ENCODE measurements around the gene TESMIN.

The TESMIN gene

GRCh38 chr11:68735646-68736045 lies 15.7 kb downstream of the TESMIN start:
- H3K27me3 ChIP-seq (ENCODE audit: control insufficient read depth in 1 of 2, insufficient read depth in 2 of 2, low read length in 2 of 2) = no peaks in the 10 kb centered on the region
- no peak overlapping the region for H3K9ac ChIP-seq (ENCODE audit: low read length)
- no peak overlapping the region for H3K27ac ChIP-seq (ENCODE audit: low read depth, low read length)
- H3K9me3 ChIP-seq (ENCODE audit: low read length) = no peaks in the 10 kb centered on the region
- H3K36me3 ChIP-seq (ENCODE audit: insufficient read depth, low read length) = no peaks in the 10 kb centered on the region
- no peak overlapping the region for H3K4me3 ChIP-seq (ENCODE audit: low read depth in 1 of 2, low read length in 2 of 2)
- no peaks in the 10 kb centered on the region for H3K4me1 ChIP-seq (ENCODE audit: insufficient read depth, low read length)

GRCh38 chr11:68735125-68735524 lies 16.2 kb downstream of the TESMIN start:
- Histone ChIP-seq H3K4me3 (ENCODE audit: low read depth in 1 of 2, low read length in 2 of 2) (no peak overlapping the region), H3K36me3 (ENCODE audit: insufficient read depth, low read length) (no peaks in the 10 kb centered on the region), H3K27ac (ENCODE audit: low read depth, low read length) (no peak overlapping the region), H3K9me3 (ENCODE audit: low read length) (no peaks in the 10 kb centered on the region), H3K4me1 (ENCODE audit: insufficient read depth, low read length) (no peaks in the 10 kb centered on the region), H3K9ac (ENCODE audit: low read length) (no peak overlapping the region), H3K27me3 (ENCODE audit: control insufficient read depth in 1 of 2, insufficient read depth in 2 of 2, low read length in 2 of 2) (no peaks in the 10 kb centered on the region)

DNA sequence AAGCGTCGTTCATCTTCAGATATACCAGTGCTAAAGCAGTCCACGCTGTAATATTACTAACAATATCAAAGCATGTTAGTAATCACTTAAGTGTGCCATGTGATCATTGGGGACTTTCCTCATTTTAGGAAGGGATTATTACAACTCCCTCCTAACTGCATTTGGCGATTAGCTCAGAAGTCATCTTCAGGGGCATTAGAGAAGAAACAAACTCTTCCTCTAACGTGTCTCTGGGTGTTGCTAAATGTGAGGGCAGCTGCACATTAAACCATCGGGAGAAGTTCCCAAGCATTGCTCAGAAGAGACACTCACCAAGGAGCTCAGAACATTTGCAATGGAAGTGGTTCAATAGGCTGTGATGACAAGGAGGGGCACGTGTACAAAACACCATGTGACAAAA lies 17.2 kb downstream of the TESMIN start:
- Histone ChIP-seq H3K9me3 (ENCODE audit: low read length) (no peaks in the 10 kb centered on the region), H3K27ac (ENCODE audit: low read depth, low read length) (no peak overlapping the region), H3K36me3 (ENCODE audit: insufficient read depth, low read length) (no peaks in the 10 kb centered on the region), H3K4me3 (ENCODE audit: low read depth in 1 of 2, low read length in 2 of 2) (no peak overlapping the region), H3K9ac (ENCODE audit: low read length) (no peak overlapping the region), H3K4me1 (ENCODE audit: insufficient read depth, low read length) (no peaks in the 10 kb centered on the region), H3K27me3 (ENCODE audit: control insufficient read depth in 1 of 2, insufficient read depth in 2 of 2, low read length in 2 of 2) (no peaks in the 10 kb centered on the region)

GRCh38 chr11:68727783-68728182 lies 23.5 kb downstream of the TESMIN start:
- H3K4me3 ChIP-seq (ENCODE audit: low read depth in 1 of 2, low read length in 2 of 2) = no peak overlapping the region
- H3K9ac ChIP-seq (ENCODE audit: low read length) = no peak overlapping the region
- H3K4me1 ChIP-seq (ENCODE audit: insufficient read depth, low read length) = no peaks in the 10 kb centered on the region
- H3K27me3 ChIP-seq (ENCODE audit: control insufficient read depth in 1 of 2, insufficient read depth in 2 of 2, low read length in 2 of 2) = no peaks in the 10 kb centered on the region
- H3K36me3 ChIP-seq (ENCODE audit: insufficient read depth, low read length) = no peaks in the 10 kb centered on the region
- H3K9me3 ChIP-seq (ENCODE audit: low read length) = no peaks in the 10 kb centered on the region
- no peak overlapping the region for H3K27ac ChIP-seq (ENCODE audit: low read depth, low read length)

GRCh38 chr11:68724293-68724692 lies 27.0 kb downstream of the TESMIN start:
- Histone ChIP-seq H3K36me3 (ENCODE audit: insufficient read depth, low read length) (no peaks in the 10 kb centered on the region), H3K4me3 (ENCODE audit: low read depth in 1 of 2, low read length in 2 of 2) (no peak overlapping the region), H3K27ac (ENCODE audit: low read depth, low read length) (no peak overlapping the region), H3K9ac (ENCODE audit: low read length) (no peak overlapping the region), H3K4me1 (ENCODE audit: insufficient read depth, low read length) (no peaks in the 10 kb centered on the region), H3K27me3 (ENCODE audit: control insufficient read depth in 1 of 2, insufficient read depth in 2 of 2, low read length in 2 of 2) (no peaks in the 10 kb centered on the region), H3K9me3 (ENCODE audit: low read length) (no peaks in the 10 kb centered on the region)

- no peaks in the 10 kb centered on the region for H3K27me3 ChIP-seq (ENCODE audit: control insufficient read depth in 1 of 2, insufficient read depth in 2 of 2, low read length in 2 of 2)
Measured at GRCh38 chr11:68722143-68722542, 29.2 kb downstream of the TESMIN start.

DNA sequence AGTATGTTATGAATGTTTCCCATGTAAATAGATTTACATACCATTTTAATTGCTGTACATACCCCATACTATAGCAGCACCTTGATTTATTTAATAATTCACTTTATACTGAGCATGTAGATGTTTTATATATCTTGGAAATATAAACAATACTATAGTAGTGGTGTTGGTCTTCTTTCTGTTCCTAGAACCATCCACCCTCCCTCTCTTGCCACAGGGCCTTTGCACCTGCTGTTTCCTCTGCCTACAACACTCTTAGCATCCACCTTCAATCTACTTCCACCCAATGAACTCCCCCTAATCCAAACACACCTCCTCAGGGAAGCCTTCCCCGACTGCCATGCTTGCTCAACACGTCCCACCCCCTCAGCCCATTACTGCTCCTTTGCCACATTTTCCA lies 30.2 kb downstream of the TESMIN start:
- no peaks in the 10 kb centered on the region for H3K27me3 ChIP-seq (ENCODE audit: control insufficient read depth in 1 of 2, insufficient read depth in 2 of 2, low read length in 2 of 2)
- no peaks in the 10 kb centered on the region for H3K36me3 ChIP-seq (ENCODE audit: insufficient read depth, low read length)
- H3K4me1 ChIP-seq (ENCODE audit: insufficient read depth, low read length) = no peaks in the 10 kb centered on the region
- no peak overlapping the region for H3K9ac ChIP-seq (ENCODE audit: low read length)
- no peak overlapping the region for H3K27ac ChIP-seq (ENCODE audit: low read depth, low read length)
- H3K9me3 ChIP-seq (ENCODE audit: low read length) = no peaks in the 10 kb centered on the region
- no peak overlapping the region for H3K4me3 ChIP-seq (ENCODE audit: low read depth in 1 of 2, low read length in 2 of 2)

More at GRCh38 chr11:68722143-68722542, 29.2 kb downstream of the TESMIN start:
- H3K9me3 ChIP-seq (ENCODE audit: low read length) = no peaks in the 10 kb centered on the region
- no peaks in the 10 kb centered on the region for H3K4me1 ChIP-seq (ENCODE audit: insufficient read depth, low read length)
- no peak overlapping the region for H3K9ac ChIP-seq (ENCODE audit: low read length)
- H3K36me3 ChIP-seq (ENCODE audit: insufficient read depth, low read length) = no peaks in the 10 kb centered on the region
- H3K4me3 ChIP-seq (ENCODE audit: low read depth in 1 of 2, low read length in 2 of 2) = no peak overlapping the region
- H3K27ac ChIP-seq (ENCODE audit: low read depth, low read length) = no peak overlapping the region

- H3K4me1 ChIP-seq (ENCODE audit: insufficient read depth, low read length) = no peaks in the 10 kb centered on the region
- H3K36me3 ChIP-seq (ENCODE audit: insufficient read depth, low read length) = no peaks in the 10 kb centered on the region
- H3K4me3 ChIP-seq (ENCODE audit: low read depth in 1 of 2, low read length in 2 of 2) = no peak overlapping the region
- no peaks in the 10 kb centered on the region for H3K9me3 ChIP-seq (ENCODE audit: low read length)
- H3K27ac ChIP-seq (ENCODE audit: low read depth, low read length) = no peak overlapping the region
- peaks cover 0 to 5% of the 10 kb centered on the region in 2 donors for H3K27me3 ChIP-seq (ENCODE audit: control insufficient read depth in 1 of 2, insufficient read depth in 2 of 2, low read length in 2 of 2)
- no peak overlapping the region for H3K9ac ChIP-seq (ENCODE audit: low read length)
Measured at GRCh38 chr11:68715456-68716122, 35.7 kb downstream of the TESMIN start.

GRCh38 chr11:68714060-68714856 lies 37.1 kb downstream of the TESMIN start:
- H3K4me3 ChIP-seq (ENCODE audit: low read depth in 1 of 2, low read length in 2 of 2) = no peak overlapping the region
- H3K4me1 ChIP-seq (ENCODE audit: insufficient read depth, low read length) = no peaks in the 10 kb centered on the region
- no peaks in the 10 kb centered on the region for H3K36me3 ChIP-seq (ENCODE audit: insufficient read depth, low read length)
- peaks cover 0 to 5% of the 10 kb centered on the region in 2 donors for H3K27me3 ChIP-seq (ENCODE audit: control insufficient read depth in 1 of 2, insufficient read depth in 2 of 2, low read length in 2 of 2)
- no peaks in the 10 kb centered on the region for H3K9me3 ChIP-seq (ENCODE audit: low read length)
- H3K9ac ChIP-seq (ENCODE audit: low read length) = no peak overlapping the region
- no peak overlapping the region for H3K27ac ChIP-seq (ENCODE audit: low read depth, low read length)

- Histone ChIP-seq H3K4me1 (ENCODE audit: insufficient read depth, low read length) (no peaks in the 10 kb centered on the region), H3K4me3 (ENCODE audit: low read depth in 1 of 2, low read length in 2 of 2) (no peak overlapping the region), H3K9ac (ENCODE audit: low read length) (no peak overlapping the region)
Measured at GRCh38 chr11:68711114-68711513, 40.2 kb downstream of the TESMIN start.

DNA sequence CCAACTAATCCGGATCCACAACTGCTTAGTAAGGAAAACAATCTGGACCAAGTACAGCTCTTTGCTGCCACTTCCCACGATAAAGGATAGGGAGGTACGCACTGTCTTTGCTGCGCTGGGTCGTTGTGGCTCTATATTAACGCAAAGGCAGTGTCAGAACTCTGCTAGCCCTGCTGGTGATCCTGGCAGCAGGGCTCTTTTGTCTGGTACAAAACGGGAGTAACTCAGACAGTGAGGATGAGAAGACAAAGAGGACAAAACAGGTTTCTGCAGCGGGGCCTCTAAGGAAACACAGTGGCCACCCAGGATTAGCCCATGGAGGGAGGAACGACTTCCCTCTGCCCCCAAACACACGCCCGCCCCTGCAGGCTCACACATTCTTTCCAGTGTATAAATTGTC lies 40.9 kb downstream of the TESMIN start:
- H3K27ac ChIP-seq (ENCODE audit: low read depth, low read length) = no peak overlapping the region

More at GRCh38 chr11:68711114-68711513, 40.2 kb downstream of the TESMIN start:
- Histone ChIP-seq H3K9me3 (ENCODE audit: low read length) (no peaks in the 10 kb centered on the region), H3K27me3 (ENCODE audit: control insufficient read depth in 1 of 2, insufficient read depth in 2 of 2, low read length in 2 of 2) (peaks cover 0 to 5% of the 10 kb centered on the region in 2 donors), H3K36me3 (ENCODE audit: insufficient read depth, low read length) (no peaks in the 10 kb centered on the region), H3K27ac (ENCODE audit: low read depth, low read length) (no peak overlapping the region)

More for the DNA sequence above, 40.9 kb downstream of the TESMIN start:
- H3K27me3 ChIP-seq (ENCODE audit: control insufficient read depth in 1 of 2, insufficient read depth in 2 of 2, low read length in 2 of 2) = peaks cover 0 to 5% of the 10 kb centered on the region in 2 donors
- no peak overlapping the region for H3K4me3 ChIP-seq (ENCODE audit: low read depth in 1 of 2, low read length in 2 of 2)
- H3K4me1 ChIP-seq (ENCODE audit: insufficient read depth, low read length) = no peaks in the 10 kb centered on the region
- no peaks in the 10 kb centered on the region for H3K9me3 ChIP-seq (ENCODE audit: low read length)
- no peaks in the 10 kb centered on the region for H3K36me3 ChIP-seq (ENCODE audit: insufficient read depth, low read length)
- H3K9ac ChIP-seq (ENCODE audit: low read length) = no peak overlapping the region

All from muscle layer of colon (tissue), 2 donors.